TTC549 (cell line): ENCODE measurements around the gene PDLIM5.
"Not testable (repeated sequence)": the region's sequence is repeated elsewhere in the genome, so short reads cannot be mapped to it uniquely, and the experiment has no call there.

Experiments used
- FAIRE-seq: peaks from 2 replicates; lab custom pipeline; 2012; peaks lifted over from hg19 to GRCh38; lab: Jason Lieb, UNC

PDLIM5 gene

GRCh38 chr4:94500685-94501084 lies 48.9 kb downstream of the PDLIM5 start:
- no peak for FAIRE-seq

GRCh38 chr4:94504545-94504944 lies 52.8 kb downstream of the PDLIM5 start:
- FAIRE-seq: no peak

- FAIRE-seq: no peak
These were observed 55.1 kb downstream of the PDLIM5 start for GRCh38 chr4:94506822-94507221.

GRCh38 chr4:94507281-94507680 lies 55.5 kb downstream of the PDLIM5 start:
- FAIRE-seq: no peak

- no peak for FAIRE-seq
These were observed 56.0 kb downstream of the PDLIM5 start for GRCh38 chr4:94507708-94508107.

GRCh38 chr4:94508296-94508695 lies 56.6 kb downstream of the PDLIM5 start:
- FAIRE-seq: no peak

- FAIRE-seq: no peak
These were observed 57.1 kb downstream of the PDLIM5 start for GRCh38 chr4:94508806-94509205.

- no peak for FAIRE-seq
These were observed 59.8 kb downstream of the PDLIM5 start for GRCh38 chr4:94511591-94511990.

- not testable (repeated sequence) for FAIRE-seq
These were observed 61.8 kb downstream of the PDLIM5 start for GRCh38 chr4:94513532-94513931.

GRCh38 chr4:94515365-94515764 lies 63.6 kb downstream of the PDLIM5 start:
- FAIRE-seq: no peak

- FAIRE-seq: no peak
These were observed 64.3 kb downstream of the PDLIM5 start for GRCh38 chr4:94516067-94516466.

GRCh38 chr4:94516999-94517398 lies 65.3 kb downstream of the PDLIM5 start:
- FAIRE-seq: no peak

- FAIRE-seq: no peak
These were observed 65.8 kb downstream of the PDLIM5 start for GRCh38 chr4:94517492-94517891.

GRCh38 chr4:94519019-94519418 lies 67.3 kb downstream of the PDLIM5 start:
- FAIRE-seq: no peak

- FAIRE-seq: no peak
These were observed 68.4 kb downstream of the PDLIM5 start for GRCh38 chr4:94519925-94520789.

GRCh38 chr4:94523033-94523580 lies 71.4 kb downstream of the PDLIM5 start:
- no peak for FAIRE-seq

GRCh38 chr4:94523617-94524016 lies 71.9 kb downstream of the PDLIM5 start:
- FAIRE-seq: no peak

GRCh38 chr4:94525993-94526728 lies 74.4 kb downstream of the PDLIM5 start:
- no peak for FAIRE-seq

GRCh38 chr4:94527556-94528233 lies 76.0 kb downstream of the PDLIM5 start:
- no peak for FAIRE-seq

GRCh38 chr4:94528792-94529451 lies 77.2 kb downstream of the PDLIM5 start:
- FAIRE-seq: no peak

GRCh38 chr4:94530073-94530472 lies 78.3 kb downstream of the PDLIM5 start:
- no peak for FAIRE-seq
